H1 (cell line): ENCODE measurements around the gene SLC44A5. TPM values are rescaled to one million over a fixed set of nuclear protein-coding genes. Genes with fewer than 3 reads are reported as not detected.

Experiments used
- CTCF ChIA-PET: fragments of 300-600 bp; sonication (Branson Sonifier 250); formaldehyde crosslinking; loops from one replicate; lab custom pipeline; 2021; ENCODE audit not compliant: partially characterized antibody; lab: Charles Lee
- POLR2A ChIA-PET: fragments of 300-600 bp; sonication (Branson Sonifier 250); formaldehyde crosslinking; loops from one replicate; lab custom pipeline; 2021; ENCODE audit warnings: inconsistent platforms; ENCODE audit not compliant: partially characterized antibody; lab: Charles Lee
- DNase-seq, 2 experiments: peaks; one replicate each; pipeline versions ENCODE4 v3.0.0 to v3.0.0-alpha.2; 2010 to 2022; ENCODE audit warnings: low spot score in 2 of 2, low read depth in 1 of 2, mixed read lengths in 1 of 2
- FAIRE-seq: peaks from 2 replicates; lab custom pipeline; 2011; peaks lifted over from hg19 to GRCh38; lab: Jason Lieb, UNC
- H2AFZ ChIP-seq: 2 replicates; pipeline ENCODE4 v1.8.1; 2012; ENCODE audit warnings: low read length, inconsistent platforms
- H2AK5ac ChIP-seq: 2 replicates; pipeline ENCODE4 v1.6.1; 2013; ENCODE audit warnings: low read depth, low read length
- H2BK120ac ChIP-seq: replicated peaks from 2 replicates; pipeline ENCODE3; 2013; ENCODE audit warnings: low read depth, low read length, inconsistent platforms
- H2BK12ac ChIP-seq: 2 replicates; pipeline ENCODE4 v1.6.1; 2013; ENCODE audit warnings: low read depth, low read length
- H2BK15ac ChIP-seq: 2 replicates; pipeline ENCODE4 v1.6.1; 2013; ENCODE audit warnings: low read length
- H2BK20ac ChIP-seq: 2 replicates; pipeline ENCODE4 v1.6.1; 2013; ENCODE audit warnings: low read length
- H2BK5ac ChIP-seq: 2 replicates; pipeline ENCODE4 v1.6.1; 2013; ENCODE audit warnings: low read depth, low read length
- H3K14ac ChIP-seq: 2 replicates; pipeline ENCODE4 v1.6.1; 2013; ENCODE audit warnings: inconsistent platforms; ENCODE audit not compliant: insufficient read length
- H3K18ac ChIP-seq: 2 replicates; pipeline ENCODE4 v1.6.1; 2013; ENCODE audit warnings: low read length; ENCODE audit errors: extremely low read depth
- H3K23ac ChIP-seq: 2 replicates; pipeline ENCODE4 v1.6.1; 2013; ENCODE audit warnings: inconsistent platforms; ENCODE audit not compliant: insufficient read length
- H3K23me2 ChIP-seq: 2 replicates; pipeline ENCODE4 v1.6.1; 2013; ENCODE audit warnings: low read depth, low read length
- H3K27ac ChIP-seq: 2 replicates; pipeline ENCODE4 v1.6.1; 2011; ENCODE audit warnings: low read depth, low read length, inconsistent platforms
- H3K27me3 ChIP-seq, 4 experiments: replicated peaks in 1 of 4; 1 replicate in 1 of 4; 2 replicates in 3 of 4; pipeline versions ENCODE4 v1.6.1 to v1.8.1; 2011 to 2013; ENCODE audit warnings: low read length in 3 of 4, mild to moderate bottlenecking in 3 of 4, inconsistent platforms in 2 of 4, mixed read lengths in 2 of 4, moderate library complexity in 1 of 4; ENCODE audit not compliant: control insufficient read depth in 3 of 4, insufficient read depth in 3 of 4; ENCODE audit errors: extremely low read depth in 1 of 4
- H3K36me3 ChIP-seq, 4 experiments: 2 replicates each; pipeline versions ENCODE4 v1.6.1 to v1.8.1; 2011 to 2013; ENCODE audit warnings: mild to moderate bottlenecking in 4 of 4, low read length in 3 of 4, moderate library complexity in 2 of 4, control low read depth in 1 of 4, inconsistent platforms in 1 of 4; ENCODE audit not compliant: insufficient read depth in 4 of 4, control insufficient read depth in 2 of 4
- H3K4ac ChIP-seq: replicated peaks from 2 replicates; pipeline ENCODE3; 2013; ENCODE audit warnings: low read length, low read depth, mixed read lengths, inconsistent platforms; ENCODE audit not compliant: insufficient read length
- H3K4me1 ChIP-seq, 4 experiments: replicated peaks in 1 of 4; 1 replicate in 1 of 4; 2 replicates in 3 of 4; pipeline versions ENCODE4 v1.6.1 to v1.8.1; 2011 to 2013; ENCODE audit warnings: low read length in 3 of 4, inconsistent platforms in 2 of 4, mixed read lengths in 1 of 4; ENCODE audit not compliant: insufficient read depth in 4 of 4, control insufficient read depth in 3 of 4
- H3K4me2 ChIP-seq, 2 experiments: 2 replicates each; pipeline versions ENCODE4 v1.6.1 to v1.8.1; 2011 to 2013; ENCODE audit warnings: low read depth in 2 of 2, low read length in 2 of 2, control low read depth in 1 of 2, inconsistent platforms in 1 of 2, mild to moderate bottlenecking in 1 of 2; ENCODE audit not compliant: insufficient read depth in 1 of 2
- H3K4me3 ChIP-seq, 4 experiments: fragments of 200-600, 300-600 bp in 1 of 4; sonication (generic), shearing (Covaris generic), sonication (Bioruptor Twin) in 1 of 4; 2 replicates each; pipeline versions ENCODE4 v1.5.1 to v1.8.1; 2011 to 2016; ENCODE audit warnings: low read length in 4 of 4, low read depth in 3 of 4, control low read depth in 2 of 4, inconsistent platforms in 2 of 4, mild to moderate bottlenecking in 2 of 4, mixed read lengths in 1 of 4, moderate library complexity in 1 of 4; ENCODE audit not compliant: insufficient read depth in 2 of 4; ENCODE audit errors: extremely low read depth in 1 of 4
- H3K56ac ChIP-seq: replicated peaks from 2 replicates; pipeline ENCODE3; 2013; ENCODE audit warnings: low read depth, mild to moderate bottlenecking, mixed read lengths, low read length, inconsistent platforms; ENCODE audit not compliant: insufficient read length
- H3K79me1 ChIP-seq: 2 replicates; pipeline ENCODE4 v1.6.1; 2013; ENCODE audit warnings: low read depth, low read length, control low read depth
- H3K79me2 ChIP-seq, 2 experiments: 2 replicates each; pipeline versions ENCODE4 v1.6.1 to v1.8.1; 2012 to 2013; ENCODE audit warnings: low read length in 2 of 2, mild to moderate bottlenecking in 2 of 2, inconsistent platforms in 1 of 2; ENCODE audit not compliant: insufficient read depth in 2 of 2, control insufficient read depth in 1 of 2
- H3K9ac ChIP-seq, 4 experiments: replicated peaks in 1 of 4; 1 replicate in 1 of 4; 2 replicates in 3 of 4; pipeline versions ENCODE4 v1.6.1 to v1.8.1; 2011 to 2013; ENCODE audit warnings: low read depth in 3 of 4, low read length in 3 of 4, control low read depth in 2 of 4, mild to moderate bottlenecking in 2 of 4, moderate library complexity in 2 of 4, inconsistent platforms in 1 of 4; ENCODE audit errors: extremely low read depth in 1 of 4
- H3K9me3 ChIP-seq, 2 experiments: 2 replicates each; pipeline versions ENCODE4 v1.6.1 to v1.8.1; 2012 to 2013; ENCODE audit warnings: mild to moderate bottlenecking in 2 of 2, moderate library complexity in 2 of 2, control low read depth in 1 of 2, inconsistent platforms in 1 of 2, low read depth in 1 of 2, low read length in 1 of 2, mixed read lengths in 1 of 2; ENCODE audit not compliant: insufficient read depth in 2 of 2
- H4K20me1 ChIP-seq, 2 experiments: replicated peaks in 1 of 2; 2 replicates each; pipeline versions ENCODE3 to v1.8.1; 2011 to 2013; ENCODE audit warnings: inconsistent platforms in 2 of 2, low read length in 2 of 2, mild to moderate bottlenecking in 1 of 2; ENCODE audit not compliant: insufficient read depth in 2 of 2, control insufficient read depth in 1 of 2
- H4K5ac ChIP-seq: 2 replicates; pipeline ENCODE4 v1.6.1; 2013; ENCODE audit warnings: low read length, low read depth, mixed read lengths, inconsistent platforms; ENCODE audit not compliant: insufficient read length
- H4K8ac ChIP-seq: 2 replicates; pipeline ENCODE4 v1.8.0; 2013; ENCODE audit warnings: mild to moderate bottlenecking, moderate library complexity, low read length, inconsistent platforms; ENCODE audit not compliant: insufficient read depth; ENCODE audit errors: extremely low read depth
- H4K91ac ChIP-seq: replicated peaks from 2 replicates; pipeline ENCODE3; 2013; ENCODE audit warnings: low read length, mixed read lengths, inconsistent platforms; ENCODE audit not compliant: insufficient read length
- CTBP2 ChIP-seq: IDR thresholded peaks from 2 replicates; pipeline ENCODE4 v1.7.0; 2011; ENCODE audit warnings: borderline replicate concordance, mild to moderate bottlenecking, moderate library complexity, mixed read lengths, low read length; ENCODE audit not compliant: insufficient read depth, insufficient read length
- JUN ChIP-seq: IDR thresholded peaks from 2 replicates; pipeline ENCODE4 v1.6.1; 2011; ENCODE audit warnings: low read depth, mild to moderate bottlenecking, improper control_type of control experiment, low read length
- KDM5A ChIP-seq: fragments of 200-600 bp; IDR thresholded peaks from 2 replicates; pipeline ENCODE4 v1.7.1; 2012; ENCODE audit warnings: mild to moderate bottlenecking, low read length, inconsistent platforms, mixed read lengths
- POLR2AphosphoS5 ChIP-seq: IDR thresholded peaks from 2 replicates; pipeline ENCODE4 v1.6.1; 2011; ENCODE audit warnings: low read depth, low read length
- TBP ChIP-seq: IDR thresholded peaks from 2 replicates; pipeline ENCODE4 v1.6.1; 2011; ENCODE audit warnings: low read depth, low read length, improper control_type of control experiment
- WGBS, 2 experiments: shearing (Covaris generic) in 1 of 2; methylation state at CpG; one replicate each; pipeline versions ENCODE4 v1.1.6 to v1.1.7; 2013 to 2015; ENCODE audit warnings: low lambda C conversion rate in 2 of 2, mixed read lengths in 2 of 2, inconsistent platforms in 1 of 2, low coverage in 1 of 2, missing lambda C conversion rate in 1 of 2; ENCODE audit not compliant: insufficient replicate concordance in 2 of 2, insufficient coverage in 1 of 2, insufficient read length in 1 of 2; ENCODE audit errors: extremely low coverage in 1 of 2, missing lambda C conversion rate in 1 of 2; 5-methylcytosine and 5-hydroxymethylcytosine counted together
- polyA plus RNA-seq, 7 experiments: library from polyadenylated mRNA; depleted of rRNA in 3 of 7; stranded (reverse) in 5 of 7; unstranded in 2 of 7; fragments of >200 nt in 5 of 7; fragments of 200-250 nt in 2 of 7; gene quantifications; 1 replicate in 5 of 7; 2 replicates in 1 of 7; 4 replicates in 1 of 7; pipeline versions ENCODE4 v1.2.1 to v1.2.3, GENCODE V29; 2011 to 2013; ENCODE audit warnings: missing spikeins in 2 of 7, mixed read lengths in 2 of 7
- total RNA-seq: library from RNA; stranded (reverse); fragmentation: NEBNext Ultra II Directional; extraction: Animal tissue kit (Norgen Biotek cat#: 25700); gene quantifications from 2 replicates; pipeline ENCODE4 v1.2.1, GENCODE V29; 2021

The SLC44A5 gene
- total and polyA plus RNA-seq, 2 of the 8 experiments (the other 6 are each of a cell fraction or from before 2014, with no cell fraction given) = 1.8 to 3.3 TPM

DNA sequence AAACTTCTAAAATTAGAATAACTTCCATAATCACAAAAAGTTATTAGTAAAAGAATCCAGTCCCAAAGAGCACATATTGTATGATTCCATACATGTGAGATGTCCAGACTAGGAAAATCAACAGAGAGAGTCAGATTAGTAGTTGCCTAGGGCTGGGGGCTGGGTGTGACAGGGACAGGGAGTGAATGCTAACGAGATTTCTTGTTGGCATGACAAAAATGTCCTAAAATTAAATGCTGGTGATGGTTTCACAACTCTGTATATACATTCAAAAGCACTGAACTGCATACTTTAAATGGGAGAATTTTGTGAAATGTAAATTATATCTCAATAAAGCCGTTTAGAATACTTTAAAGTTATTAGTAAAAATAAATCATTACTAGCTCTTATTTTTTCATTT is 92.2 kb downstream of the SLC44A5 start:
- no peak overlapping the region for H2BK20ac ChIP-seq
- no peak overlapping the region for H3K9ac ChIP-seq
- no peak overlapping the region for H2BK12ac ChIP-seq
- WGBS, 2 experiments = 89% methylated on average over 2 of the region's 2 CpGs; no CpG with 5 or more reads in 1 of the 2 experiments
- no peak overlapping the region for H2AK5ac ChIP-seq
- H3K14ac ChIP-seq = no peak overlapping the region
- no peak overlapping the region for H2BK15ac ChIP-seq
- no peak for FAIRE-seq
- no peak overlapping the region for H3K23ac ChIP-seq
- no peak overlapping the region for H3K56ac ChIP-seq
- H4K20me1 ChIP-seq = no peaks in the 10 kb centered on the region
- TF ChIP-seq CTBP2 (no peak), POLR2AphosphoS5 (no peak), JUN (no peak), KDM5A (no peak), TBP (no peak)
- TF ChIP-seq, all 59 proteins: peak for 0
- Histone ChIP-seq H3K23me2 (no peaks in the 10 kb centered on the region), H4K8ac (no peak overlapping the region), H3K4ac (no peak overlapping the region), H3K79me1 (no peaks in the 10 kb centered on the region), H4K5ac (no peak overlapping the region), H3K4me3 (no peak overlapping the region), H3K4me1 (no peaks in the 10 kb centered on the region), H3K18ac (no peak overlapping the region), H2AFZ (no peak overlapping the region), H3K9me3 (no peaks in the 10 kb centered on the region), H3K36me3 (no peaks in the 10 kb centered on the region), H4K91ac (no peak overlapping the region), H3K4me2 (no peak overlapping the region), H2BK5ac (no peak overlapping the region), H3K27ac (no peak overlapping the region), H2BK120ac (no peak overlapping the region), H3K27me3 (no peaks in the 10 kb centered on the region), H3K79me2 (no peaks in the 10 kb centered on the region)
- ChIA-PET POLR2A (no interaction called here), CTCF (no interaction called here)
- DNase-seq = no peak
